Measurements from ENCODE around the gene CASP3. TPM values are rescaled to one million over a fixed set of nuclear protein-coding genes. Genes with fewer than 3 reads are reported as not detected.
A peak's percentile ranks its signal among the peaks of the same experiment; 100 is the strongest.

CASP3 gene
- total RNA-seq, 1 experiment from 2014 or later, result 107 TPM

- Histone ChIP-seq H3K23ac (ENCODE audit: insufficient read length, low read depth, low read length) (no peak overlapping the region), H3K27ac (ENCODE audit: insufficient read length, low read depth, low read length) (no peak overlapping the region), H3K9me3 (ENCODE audit: control insufficient read depth, low read depth, low read length) (no peaks in the 10 kb centered on the region), H2AK5ac (ENCODE audit: insufficient read length, low read length) (no peak overlapping the region), H3K4ac (ENCODE audit: low read depth, low read length) (no peak overlapping the region), H4K8ac (replicated peaks; ENCODE audit: insufficient read length, low read depth, low read length) (no peak overlapping the region), H3K23me2 (ENCODE audit: insufficient read length, low read depth, low read length, poor library complexity, severe bottlenecking) (no peaks in the 10 kb centered on the region), H2BK5ac (ENCODE audit: insufficient read length, low read length) (no peak overlapping the region), H3T11ph (ENCODE audit: low read length) (no peak overlapping the region), H3K9ac (ENCODE audit: extremely low read depth, insufficient read length, low read length) (no peak overlapping the region), H3K18ac (ENCODE audit: insufficient read length, low read depth, low read length) (no peak overlapping the region), H4K5ac (ENCODE audit: insufficient read length, low read depth, low read length) (no peak overlapping the region), H3K79me1 (ENCODE audit: insufficient read depth, low read depth, low read length, poor library complexity, severe bottlenecking) (no peaks in the 10 kb centered on the region), H3K56ac (ENCODE audit: insufficient read length, low read depth, low read length) (no peak overlapping the region), H2AFZ (ENCODE audit: low read length) (no peak overlapping the region), H3K79me2 (ENCODE audit: insufficient read depth, low read length) (no peaks in the 10 kb centered on the region), H4K20me1 (ENCODE audit: control insufficient read depth, insufficient read depth, insufficient read length) (no peaks in the 10 kb centered on the region), H4K91ac (ENCODE audit: insufficient read length, low read depth, low read length) (no peak overlapping the region), H2BK12ac (ENCODE audit: insufficient read length, low read depth, low read length) (no peak overlapping the region), H3K4me1 (ENCODE audit: insufficient read depth, low read length) (no peaks in the 10 kb centered on the region), H2BK15ac (ENCODE audit: low read depth, low read length) (no peak overlapping the region), H3K14ac (ENCODE audit: insufficient read depth, low read length) (no peak overlapping the region), H3K27me3 (ENCODE audit: insufficient read depth, low read length) (no peaks in the 10 kb centered on the region), H2BK20ac (ENCODE audit: low read depth, low read length, poor library complexity, severe bottlenecking) (no peak overlapping the region), H3K4me2 (ENCODE audit: insufficient read depth, insufficient read length, low read length) (no peak overlapping the region), H2BK120ac (ENCODE audit: low read depth, low read length, poor library complexity, severe bottlenecking) (no peak overlapping the region)
- no peaks in the 10 kb centered on the region for H3K27me3 Mint-ChIP-seq (ENCODE audit: low read depth)
- H3K4me1 Mint-ChIP-seq, result peaks cover 2 to 4% of the 10 kb centered on the region in 2 experiments
- DNase-seq, result peak; percentile 55
- H3K36me3 Mint-ChIP-seq (ENCODE audit: insufficient read depth in 1 of 3, low read depth in 3 of 3), result peaks cover 0 to 15% (median 10%) of the 10 kb centered on the region in 3 experiments; a peak in 5 of 7 replicates
- H3K9me3 Mint-ChIP-seq, result no peaks in the 10 kb centered on the region
- H3K27ac Mint-ChIP-seq, result no peak overlapping the region
- no peak overlapping the region for H3K4me3 Mint-ChIP-seq
- TF ChIP-seq CTCF (conservative IDR thresholded peaks at IDR 0.05), result no peak
- WGBS (ENCODE audit: extremely low coverage, insufficient read length, low lambda C conversion rate), result no CpG with 5 or more reads among the region's 6 CpGs
Measured at GRCh38 chr4:184664445-184665210, 15.4 kb upstream of the CASP3 start.

Measured in H9 (cell line).